HepG2 (cell line): ENCODE measurements around the gene SLC4A7. TPM values are rescaled to one million over a fixed set of nuclear protein-coding genes. Genes with fewer than 3 reads are reported as not detected.

Source experiments
- KLF12 ChIP-seq: sonication (generic); formaldehyde crosslinking; IDR thresholded peaks from 2 replicates; pipeline ENCODE4 v1.4.0; 2020; ENCODE audit warnings: missing genetic modification reagents, borderline replicate concordance
- MED13 ChIP-seq: sonication (generic); formaldehyde crosslinking; IDR thresholded peaks from 2 replicates; pipeline ENCODE4 v1.5.0; 2020; ENCODE audit warnings: missing genetic modification reagents
- NCOR1 ChIP-seq: fragments of 200-600 bp; sonication (generic); IDR thresholded peaks from 2 replicates; pipeline ENCODE4 v1.7.0; 2017; ENCODE audit warnings: antibody characterized with exemption, low read length, borderline replicate concordance
- SATB2 ChIP-seq: sonication (generic); formaldehyde crosslinking; IDR thresholded peaks from 2 replicates; pipeline ENCODE4 v1.5.0; 2020; ENCODE audit warnings: missing genetic modification reagents
- polyA plus RNA-seq, 8 experiments: library from polyadenylated mRNA; depleted of rRNA in 3 of 8; stranded (reverse) in 7 of 8; unstranded in 1 of 8; fragments of >200 nt; fragmentation: Illumina TruSeq in 4 of 8; extraction: Trizol in 4 of 8; gene quantifications; 2 replicates each; pipeline versions ENCODE4 v1.2.1 to v1.2.3, GENCODE V29; 2011 to 2016; ENCODE audit warnings: low read depth in 4 of 8, missing spikeins in 1 of 8, mixed read lengths in 1 of 8; ENCODE audit not compliant: insufficient read depth in 1 of 8
- total RNA-seq, 5 experiments: library from RNA; depleted of rRNA; stranded (reverse); fragments of >200 nt; fragmentation: Illumina TruSeq; extraction: Trizol; gene quantifications; 2 replicates each; pipeline ENCODE4 v1.2.3, GENCODE V29; 2016; ENCODE audit warnings: low read depth in 1 of 5
- TF ChIP-seq, protein P1 (sequence below): sonication (generic); formaldehyde crosslinking; IDR thresholded peaks from 2 replicates; pipeline ENCODE4 v1.9.0; 2021; ENCODE audit warnings: missing genetic modification reagents, borderline replicate concordance
- TF ChIP-seq, protein P2 (sequence below): fragments of 450-650 bp; IDR thresholded peaks from 2 replicates; pipeline ENCODE4 v1.6.1; 2016
- TF ChIP-seq, protein P3 (sequence below): sonication (generic); formaldehyde crosslinking; IDR thresholded peaks from 2 replicates; pipeline ENCODE4 v1.8.0; 2022; ENCODE audit warnings: missing genetic modification reagents, low read depth, mild to moderate bottlenecking, borderline replicate concordance
- TF ChIP-seq, protein P4 (sequence below): sonication (generic); formaldehyde crosslinking; IDR thresholded peaks from 2 replicates; pipeline ENCODE4 v1.5.1; 2020; ENCODE audit warnings: missing genetic modification reagents, mild to moderate bottlenecking, borderline replicate concordance

Gene SLC4A7
- total and polyA plus RNA-seq, 2 of the 13 experiments (the other 11 are each of a cell fraction or from before 2014, with no cell fraction given) = 16.4 to 43.8 TPM

DNA sequence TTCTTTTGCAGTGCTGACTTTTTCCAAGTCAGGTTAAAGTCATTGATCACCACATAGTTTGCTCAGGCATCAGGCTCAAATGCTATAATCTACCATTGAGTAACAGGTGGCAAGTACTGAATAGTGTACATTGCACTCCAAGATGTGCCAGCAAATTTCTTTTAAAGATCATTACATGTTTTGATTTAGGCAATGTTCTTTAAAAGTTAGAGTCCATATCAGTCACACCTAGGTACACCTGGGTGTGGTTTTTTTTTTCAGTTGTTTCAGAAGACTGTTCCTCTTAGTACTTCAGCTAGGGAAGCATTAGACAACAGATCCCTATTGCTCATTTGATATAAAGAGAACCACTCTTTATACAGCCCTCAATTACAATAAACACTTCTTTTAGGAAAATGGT is 10.6 kb upstream of the SLC4A7 start (continued):
- TF ChIP-seq, protein P1, sequence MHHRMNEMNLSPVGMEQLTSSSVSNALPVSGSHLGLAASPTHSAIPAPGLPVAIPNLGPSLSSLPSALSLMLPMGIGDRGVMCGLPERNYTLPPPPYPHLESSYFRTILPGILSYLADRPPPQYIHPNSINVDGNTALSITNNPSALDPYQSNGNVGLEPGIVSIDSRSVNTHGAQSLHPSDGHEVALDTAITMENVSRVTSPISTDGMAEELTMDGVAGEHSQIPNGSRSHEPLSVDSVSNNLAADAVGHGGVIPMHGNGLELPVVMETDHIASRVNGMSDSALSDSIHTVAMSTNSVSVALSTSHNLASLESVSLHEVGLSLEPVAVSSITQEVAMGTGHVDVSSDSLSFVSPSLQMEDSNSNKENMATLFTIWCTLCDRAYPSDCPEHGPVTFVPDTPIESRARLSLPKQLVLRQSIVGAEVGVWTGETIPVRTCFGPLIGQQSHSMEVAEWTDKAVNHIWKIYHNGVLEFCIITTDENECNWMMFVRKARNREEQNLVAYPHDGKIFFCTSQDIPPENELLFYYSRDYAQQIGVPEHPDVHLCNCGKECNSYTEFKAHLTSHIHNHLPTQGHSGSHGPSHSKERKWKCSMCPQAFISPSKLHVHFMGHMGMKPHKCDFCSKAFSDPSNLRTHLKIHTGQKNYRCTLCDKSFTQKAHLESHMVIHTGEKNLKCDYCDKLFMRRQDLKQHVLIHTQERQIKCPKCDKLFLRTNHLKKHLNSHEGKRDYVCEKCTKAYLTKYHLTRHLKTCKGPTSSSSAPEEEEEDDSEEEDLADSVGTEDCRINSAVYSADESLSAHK = no peak
- TF ChIP-seq SATB2 (CRISPR knock-in tag) (no peak), NCOR1 (no peak), MED13 (CRISPR knock-in tag) (no peak), KLF12 (CRISPR knock-in tag) (no peak)
- TF ChIP-seq, protein P2, sequence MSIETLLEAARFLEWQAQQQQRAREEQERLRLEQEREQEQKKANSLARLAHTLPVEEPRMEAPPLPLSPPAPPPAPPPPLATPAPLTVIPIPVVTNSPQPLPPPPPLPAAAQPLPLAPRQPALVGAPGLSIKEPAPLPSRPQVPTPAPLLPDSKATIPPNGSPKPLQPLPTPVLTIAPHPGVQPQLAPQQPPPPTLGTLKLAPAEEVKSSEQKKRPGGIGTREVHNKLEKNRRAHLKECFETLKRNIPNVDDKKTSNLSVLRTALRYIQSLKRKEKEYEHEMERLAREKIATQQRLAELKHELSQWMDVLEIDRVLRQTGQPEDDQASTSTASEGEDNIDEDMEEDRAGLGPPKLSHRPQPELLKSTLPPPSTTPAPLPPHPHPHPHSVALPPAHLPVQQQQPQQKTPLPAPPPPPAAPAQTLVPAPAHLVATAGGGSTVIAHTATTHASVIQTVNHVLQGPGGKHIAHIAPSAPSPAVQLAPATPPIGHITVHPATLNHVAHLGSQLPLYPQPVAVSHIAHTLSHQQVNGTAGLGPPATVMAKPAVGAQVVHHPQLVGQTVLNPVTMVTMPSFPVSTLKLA = no peak
- TF ChIP-seq, protein P3, sequence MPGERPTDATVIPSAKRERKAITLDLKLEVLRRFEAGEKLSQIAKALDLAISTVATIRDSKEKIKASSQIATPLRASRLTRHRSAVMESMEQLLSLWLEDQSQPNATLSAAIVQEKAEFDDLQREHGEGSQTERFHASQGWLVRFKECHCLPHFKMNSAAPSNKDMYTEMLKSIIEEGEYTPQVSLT (CRISPR knock-in tag) = no peak
- TF ChIP-seq, protein P4, sequence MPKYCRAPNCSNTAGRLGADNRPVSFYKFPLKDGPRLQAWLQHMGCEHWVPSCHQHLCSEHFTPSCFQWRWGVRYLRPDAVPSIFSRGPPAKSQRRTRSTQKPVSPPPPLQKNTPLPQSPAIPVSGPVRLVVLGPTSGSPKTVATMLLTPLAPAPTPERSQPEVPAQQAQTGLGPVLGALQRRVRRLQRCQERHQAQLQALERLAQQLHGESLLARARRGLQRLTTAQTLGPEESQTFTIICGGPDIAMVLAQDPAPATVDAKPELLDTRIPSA (CRISPR knock-in tag) = no peak
